H9 (cell line): ENCODE measurements around the gene ACADS. TPM values are rescaled to one million over a fixed set of nuclear protein-coding genes. Genes with fewer than 3 reads are reported as not detected.
A peak's percentile ranks its signal among the peaks of the same experiment; 100 is the strongest.

Experiments used
- DNase-seq: peaks from one replicate; pipeline ENCODE4 v3.0.0-alpha.2; 2017
- H2AFZ ChIP-seq: one replicate; pipeline ENCODE4 v1.6.1; 2013; ENCODE audit warnings: mild to moderate bottlenecking, low read length, control low read depth, moderate library complexity
- H2AK5ac ChIP-seq: 2 replicates; pipeline ENCODE4 v1.6.1; 2013; ENCODE audit warnings: low read length, control low read depth, mixed read lengths; ENCODE audit not compliant: insufficient read length
- H2BK120ac ChIP-seq: one replicate; pipeline ENCODE4 v1.6.1; 2013; ENCODE audit warnings: low read depth, mild to moderate bottlenecking, low read length, control low read depth, inconsistent platforms; ENCODE audit not compliant: poor library complexity, severe bottlenecking
- H2BK12ac ChIP-seq: 2 replicates; pipeline ENCODE4 v1.6.1; 2013; ENCODE audit warnings: low read length, control low read depth, mixed read lengths, low read depth; ENCODE audit not compliant: insufficient read length
- H2BK15ac ChIP-seq: 2 replicates; pipeline ENCODE4 v1.6.1; 2013; ENCODE audit warnings: low read depth, low read length, control low read depth
- H2BK20ac ChIP-seq: one replicate; pipeline ENCODE4 v1.6.1; 2013; ENCODE audit warnings: low read depth, mild to moderate bottlenecking, low read length, control low read depth, inconsistent platforms; ENCODE audit not compliant: poor library complexity, severe bottlenecking
- H2BK5ac ChIP-seq: 2 replicates; pipeline ENCODE4 v1.6.1; 2013; ENCODE audit warnings: low read length, control low read depth, mixed read lengths; ENCODE audit not compliant: insufficient read length
- H3K14ac ChIP-seq: 2 replicates; pipeline ENCODE4 v1.6.1; 2013; ENCODE audit warnings: low read length, control low read depth; ENCODE audit not compliant: insufficient read depth
- H3K18ac ChIP-seq: 2 replicates; pipeline ENCODE4 v1.6.1; 2013; ENCODE audit warnings: low read depth, mild to moderate bottlenecking, mixed read lengths, low read length, control low read depth; ENCODE audit not compliant: insufficient read length
- H3K23ac ChIP-seq: 2 replicates; pipeline ENCODE4 v1.6.1; 2013; ENCODE audit warnings: low read length, control low read depth, mixed read lengths, low read depth; ENCODE audit not compliant: insufficient read length
- H3K23me2 ChIP-seq: 2 replicates; pipeline ENCODE4 v1.6.1; 2013; ENCODE audit warnings: low read depth, mild to moderate bottlenecking, mixed read lengths, low read length, control low read depth; ENCODE audit not compliant: insufficient read length, poor library complexity, severe bottlenecking
- H3K27ac ChIP-seq: 2 replicates; pipeline ENCODE4 v1.5.1; 2013; ENCODE audit warnings: low read length, control low read depth, mixed read lengths, low read depth; ENCODE audit not compliant: insufficient read length
- H3K27me3 ChIP-seq: 2 replicates; pipeline ENCODE4 v1.6.1; 2013; ENCODE audit warnings: low read length, control low read depth, inconsistent platforms; ENCODE audit not compliant: insufficient read depth
- H3K4ac ChIP-seq: 2 replicates; pipeline ENCODE4 v1.6.1; 2013; ENCODE audit warnings: low read depth, mild to moderate bottlenecking, control low read depth, inconsistent platforms, low read length, moderate library complexity
- H3K4me1 ChIP-seq: 2 replicates; pipeline ENCODE4 v1.6.1; 2013; ENCODE audit warnings: low read length, control low read depth, inconsistent platforms; ENCODE audit not compliant: insufficient read depth
- H3K4me2 ChIP-seq: 2 replicates; pipeline ENCODE4 v1.6.1; 2013; ENCODE audit warnings: low read length, control low read depth, mixed read lengths; ENCODE audit not compliant: insufficient read length, insufficient read depth
- H3K56ac ChIP-seq: 2 replicates; pipeline ENCODE4 v1.6.1; 2013; ENCODE audit warnings: low read depth, mild to moderate bottlenecking, mixed read lengths, low read length, control low read depth; ENCODE audit not compliant: insufficient read length
- H3K79me1 ChIP-seq: 2 replicates; pipeline ENCODE4 v1.6.1; 2013; ENCODE audit warnings: low read depth, mild to moderate bottlenecking, moderate library complexity, low read length, control low read depth, inconsistent platforms; ENCODE audit not compliant: insufficient read depth, poor library complexity, severe bottlenecking
- H3K79me2 ChIP-seq: 2 replicates; pipeline ENCODE4 v1.6.1; 2013; ENCODE audit warnings: low read length, control low read depth, inconsistent platforms; ENCODE audit not compliant: insufficient read depth
- H3K9ac ChIP-seq: 2 replicates; pipeline ENCODE4 v1.6.1; 2013; ENCODE audit warnings: low read length, control low read depth, mixed read lengths; ENCODE audit not compliant: insufficient read length; ENCODE audit errors: extremely low read depth
- H3K9me3 ChIP-seq: one replicate; pipeline ENCODE4 v1.6.1; 2013; ENCODE audit warnings: low read depth, low read length, inconsistent platforms; ENCODE audit not compliant: control insufficient read depth
- H3T11ph ChIP-seq: one replicate; pipeline ENCODE4 v1.6.1; 2013; ENCODE audit warnings: mild to moderate bottlenecking, low read length, control low read depth, inconsistent platforms
- H4K20me1 ChIP-seq: one replicate; pipeline ENCODE4 v1.6.1; 2013; ENCODE audit not compliant: control insufficient read depth, insufficient read length, insufficient read depth
- H4K5ac ChIP-seq: 2 replicates; pipeline ENCODE4 v1.6.1; 2013; ENCODE audit warnings: low read depth, mild to moderate bottlenecking, mixed read lengths, low read length, control low read depth; ENCODE audit not compliant: insufficient read length
- H4K8ac ChIP-seq: replicated peaks from 2 replicates; pipeline ENCODE4 v1.6.1; 2013; ENCODE audit warnings: low read length, control low read depth, mixed read lengths, low read depth; ENCODE audit not compliant: insufficient read length
- H4K91ac ChIP-seq: 2 replicates; pipeline ENCODE4 v1.6.1; 2013; ENCODE audit warnings: low read depth, mild to moderate bottlenecking, moderate library complexity, mixed read lengths, low read length, control low read depth; ENCODE audit not compliant: insufficient read length
- H3K27ac Mint-ChIP-seq, 3 experiments: 2 replicates in 2 of 3; 3 replicates in 1 of 3; pipeline ENCODE4 v1.8.0; 2020 to 2021; ENCODE audit warnings: mixed read lengths in 3 of 3, mild to moderate bottlenecking in 1 of 3, moderate library complexity in 1 of 3
- H3K27me3 Mint-ChIP-seq: 2 replicates; pipeline ENCODE4 v1.8.0; 2021; ENCODE audit warnings: low read depth, mild to moderate bottlenecking, moderate library complexity, mixed read lengths
- H3K36me3 Mint-ChIP-seq, 3 experiments: 2 replicates in 2 of 3; 3 replicates in 1 of 3; pipeline ENCODE4 v1.8.0; 2020 to 2021; ENCODE audit warnings: low read depth in 3 of 3, mixed read lengths in 3 of 3; ENCODE audit not compliant: insufficient read depth in 1 of 3
- H3K4me1 Mint-ChIP-seq, 2 experiments: 2 replicates each; pipeline ENCODE4 v1.8.0; 2020; ENCODE audit warnings: mixed read lengths in 2 of 2
- H3K4me3 Mint-ChIP-seq, 2 experiments: 2 replicates in 1 of 2; 3 replicates in 1 of 2; pipeline ENCODE4 v1.8.0; 2020 to 2021; ENCODE audit warnings: mild to moderate bottlenecking in 2 of 2, mixed read lengths in 2 of 2, moderate library complexity in 1 of 2
- H3K9me3 Mint-ChIP-seq, 2 experiments: 2 replicates in 1 of 2; 3 replicates in 1 of 2; pipeline ENCODE4 v1.8.0; 2020; ENCODE audit warnings: mild to moderate bottlenecking in 2 of 2, mixed read lengths in 2 of 2, moderate library complexity in 1 of 2
- WGBS: extraction: QIAGEN DNeasy Blood & Tissue Kit; methylation state at CpG from one replicate; pipeline ENCODE4 v1.1.7; 2013; ENCODE audit warnings: missing lambda C conversion rate, low lambda C conversion rate, mixed read lengths; ENCODE audit not compliant: insufficient read length; ENCODE audit errors: extremely low coverage; 5-methylcytosine and 5-hydroxymethylcytosine counted together
- total RNA-seq: library from RNA; stranded (reverse); gene quantifications from 2 replicates; pipeline ENCODE4 v1.2.1, GENCODE V29; 2021
- TF ChIP-seq, protein P1 (sequence below): fragments of 200-600 bp; sonication (generic); conservative IDR thresholded peaks from 3 replicates; pipeline ENCODE4 v1.8.0; 2021; ENCODE audit warnings: antibody characterized with exemption, mild to moderate bottlenecking

ACADS gene
- total RNA-seq, 1 experiment from 2014 or later: 8.3 TPM

GRCh38 chr12:120760349-120761254, 35.0 kb downstream of the ACADS start:
- Histone ChIP-seq H3K9ac (no peak overlapping the region), H2BK12ac (no peak overlapping the region), H4K8ac (no peak overlapping the region), H3K23ac (no peak overlapping the region), H3K27me3 (no peaks in the 10 kb centered on the region), H3T11ph (no peak overlapping the region), H2BK5ac (no peak overlapping the region), H3K79me2 (no peaks in the 10 kb centered on the region), H3K18ac (no peak overlapping the region), H3K27ac (no peak overlapping the region), H2BK15ac (no peak overlapping the region), H3K4ac (no peak overlapping the region), H3K79me1 (no peaks in the 10 kb centered on the region), H3K4me2 (no peak overlapping the region), H3K56ac (no peak overlapping the region), H2BK20ac (no peak overlapping the region), H2AK5ac (no peak overlapping the region), H3K9me3 (no peaks in the 10 kb centered on the region), H4K91ac (no peak overlapping the region), H2AFZ (no peak overlapping the region), H4K20me1 (no peaks in the 10 kb centered on the region), H3K14ac (no peak overlapping the region), H4K5ac (no peak overlapping the region), H2BK120ac (no peak overlapping the region), H3K4me1 (peaks cover 2% of the 10 kb centered on the region; the same call in 1 of the 2 replicates), H3K23me2 (no peaks in the 10 kb centered on the region)
- Mint-ChIP-seq H3K9me3 (no peaks in the 10 kb centered on the region), H3K4me1 (peaks cover 19 to 20% of the 10 kb centered on the region in 2 experiments), H3K36me3 (peaks cover 3 to 48% (median 11%) of the 10 kb centered on the region in 3 experiments; a peak in 6 of 7 replicates), H3K27me3 (no peaks in the 10 kb centered on the region), H3K4me3 (peak overlapping the region in 1 of 2 experiments; percentile 19; a peak in 1 of 5 replicates), H3K27ac (peak overlapping the region in 2 of 3 experiments; percentile 35 to 61; a peak in 1 of 7 replicates)
- no CpG with 5 or more reads among the region's 21 CpGs for WGBS
- TF ChIP-seq, protein P1, sequence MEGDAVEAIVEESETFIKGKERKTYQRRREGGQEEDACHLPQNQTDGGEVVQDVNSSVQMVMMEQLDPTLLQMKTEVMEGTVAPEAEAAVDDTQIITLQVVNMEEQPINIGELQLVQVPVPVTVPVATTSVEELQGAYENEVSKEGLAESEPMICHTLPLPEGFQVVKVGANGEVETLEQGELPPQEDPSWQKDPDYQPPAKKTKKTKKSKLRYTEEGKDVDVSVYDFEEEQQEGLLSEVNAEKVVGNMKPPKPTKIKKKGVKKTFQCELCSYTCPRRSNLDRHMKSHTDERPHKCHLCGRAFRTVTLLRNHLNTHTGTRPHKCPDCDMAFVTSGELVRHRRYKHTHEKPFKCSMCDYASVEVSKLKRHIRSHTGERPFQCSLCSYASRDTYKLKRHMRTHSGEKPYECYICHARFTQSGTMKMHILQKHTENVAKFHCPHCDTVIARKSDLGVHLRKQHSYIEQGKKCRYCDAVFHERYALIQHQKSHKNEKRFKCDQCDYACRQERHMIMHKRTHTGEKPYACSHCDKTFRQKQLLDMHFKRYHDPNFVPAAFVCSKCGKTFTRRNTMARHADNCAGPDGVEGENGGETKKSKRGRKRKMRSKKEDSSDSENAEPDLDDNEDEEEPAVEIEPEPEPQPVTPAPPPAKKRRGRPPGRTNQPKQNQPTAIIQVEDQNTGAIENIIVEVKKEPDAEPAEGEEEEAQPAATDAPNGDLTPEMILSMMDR: no peak
- no peak for DNase-seq
